H1 (cell line): ENCODE data around the gene RBM10. TPM values are rescaled to one million over a fixed set of nuclear protein-coding genes. Genes with fewer than 3 reads are reported as not detected.

Experiments used
- CTCF ChIA-PET: fragments of 300-600 bp; sonication (Branson Sonifier 250); formaldehyde crosslinking; loops from one replicate; lab custom pipeline; 2021; ENCODE audit not compliant: partially characterized antibody; lab: Charles Lee
- POLR2A ChIA-PET: fragments of 300-600 bp; sonication (Branson Sonifier 250); formaldehyde crosslinking; loops from one replicate; lab custom pipeline; 2021; ENCODE audit warnings: inconsistent platforms; ENCODE audit not compliant: partially characterized antibody; lab: Charles Lee
- DNase-seq, 2 experiments: peaks; one replicate each; pipeline versions ENCODE4 v3.0.0 to v3.0.0-alpha.2; 2010 to 2022; ENCODE audit warnings: low spot score in 2 of 2, low read depth in 1 of 2, mixed read lengths in 1 of 2
- FAIRE-seq: peaks from 2 replicates; lab custom pipeline; 2011; peaks lifted over from hg19 to GRCh38; lab: Jason Lieb, UNC
- H2AFZ ChIP-seq: 2 replicates; pipeline ENCODE4 v1.8.1; 2012; ENCODE audit warnings: low read length, inconsistent platforms
- H2AK5ac ChIP-seq: 2 replicates; pipeline ENCODE4 v1.6.1; 2013; ENCODE audit warnings: low read depth, low read length
- H2BK120ac ChIP-seq: replicated peaks from 2 replicates; pipeline ENCODE3; 2013; ENCODE audit warnings: low read depth, low read length, inconsistent platforms
- H2BK12ac ChIP-seq: 2 replicates; pipeline ENCODE4 v1.6.1; 2013; ENCODE audit warnings: low read depth, low read length
- H2BK15ac ChIP-seq: 2 replicates; pipeline ENCODE4 v1.6.1; 2013; ENCODE audit warnings: low read length
- H2BK20ac ChIP-seq: 2 replicates; pipeline ENCODE4 v1.6.1; 2013; ENCODE audit warnings: low read length
- H2BK5ac ChIP-seq: 2 replicates; pipeline ENCODE4 v1.6.1; 2013; ENCODE audit warnings: low read depth, low read length
- H3K14ac ChIP-seq: 2 replicates; pipeline ENCODE4 v1.6.1; 2013; ENCODE audit warnings: inconsistent platforms; ENCODE audit not compliant: insufficient read length
- H3K18ac ChIP-seq: 2 replicates; pipeline ENCODE4 v1.6.1; 2013; ENCODE audit warnings: low read length; ENCODE audit errors: extremely low read depth
- H3K23ac ChIP-seq: 2 replicates; pipeline ENCODE4 v1.6.1; 2013; ENCODE audit warnings: inconsistent platforms; ENCODE audit not compliant: insufficient read length
- H3K23me2 ChIP-seq: 2 replicates; pipeline ENCODE4 v1.6.1; 2013; ENCODE audit warnings: low read depth, low read length
- H3K27ac ChIP-seq: 2 replicates; pipeline ENCODE4 v1.6.1; 2011; ENCODE audit warnings: low read depth, low read length, inconsistent platforms
- H3K27me3 ChIP-seq, 4 experiments: replicated peaks in 1 of 4; 1 replicate in 1 of 4; 2 replicates in 3 of 4; pipeline versions ENCODE4 v1.6.1 to v1.8.1; 2011 to 2013; ENCODE audit warnings: low read length in 3 of 4, mild to moderate bottlenecking in 3 of 4, inconsistent platforms in 2 of 4, mixed read lengths in 2 of 4, moderate library complexity in 1 of 4; ENCODE audit not compliant: control insufficient read depth in 3 of 4, insufficient read depth in 3 of 4; ENCODE audit errors: extremely low read depth in 1 of 4
- H3K36me3 ChIP-seq, 4 experiments: 2 replicates each; pipeline versions ENCODE4 v1.6.1 to v1.8.1; 2011 to 2013; ENCODE audit warnings: mild to moderate bottlenecking in 4 of 4, low read length in 3 of 4, moderate library complexity in 2 of 4, control low read depth in 1 of 4, inconsistent platforms in 1 of 4; ENCODE audit not compliant: insufficient read depth in 4 of 4, control insufficient read depth in 2 of 4
- H3K4ac ChIP-seq: replicated peaks from 2 replicates; pipeline ENCODE3; 2013; ENCODE audit warnings: low read length, low read depth, mixed read lengths, inconsistent platforms; ENCODE audit not compliant: insufficient read length
- H3K4me1 ChIP-seq, 4 experiments: replicated peaks in 1 of 4; 1 replicate in 1 of 4; 2 replicates in 3 of 4; pipeline versions ENCODE4 v1.6.1 to v1.8.1; 2011 to 2013; ENCODE audit warnings: low read length in 3 of 4, inconsistent platforms in 2 of 4, mixed read lengths in 1 of 4; ENCODE audit not compliant: insufficient read depth in 4 of 4, control insufficient read depth in 3 of 4
- H3K4me2 ChIP-seq, 2 experiments: 2 replicates each; pipeline versions ENCODE4 v1.6.1 to v1.8.1; 2011 to 2013; ENCODE audit warnings: low read depth in 2 of 2, low read length in 2 of 2, control low read depth in 1 of 2, inconsistent platforms in 1 of 2, mild to moderate bottlenecking in 1 of 2; ENCODE audit not compliant: insufficient read depth in 1 of 2
- H3K4me3 ChIP-seq, 4 experiments: fragments of 200-600, 300-600 bp in 1 of 4; sonication (generic), shearing (Covaris generic), sonication (Bioruptor Twin) in 1 of 4; 2 replicates each; pipeline versions ENCODE4 v1.5.1 to v1.8.1; 2011 to 2016; ENCODE audit warnings: low read length in 4 of 4, low read depth in 3 of 4, control low read depth in 2 of 4, inconsistent platforms in 2 of 4, mild to moderate bottlenecking in 2 of 4, mixed read lengths in 1 of 4, moderate library complexity in 1 of 4; ENCODE audit not compliant: insufficient read depth in 2 of 4; ENCODE audit errors: extremely low read depth in 1 of 4
- H3K56ac ChIP-seq: replicated peaks from 2 replicates; pipeline ENCODE3; 2013; ENCODE audit warnings: low read depth, mild to moderate bottlenecking, mixed read lengths, low read length, inconsistent platforms; ENCODE audit not compliant: insufficient read length
- H3K79me1 ChIP-seq: 2 replicates; pipeline ENCODE4 v1.6.1; 2013; ENCODE audit warnings: low read depth, low read length, control low read depth
- H3K79me2 ChIP-seq, 2 experiments: 2 replicates each; pipeline versions ENCODE4 v1.6.1 to v1.8.1; 2012 to 2013; ENCODE audit warnings: low read length in 2 of 2, mild to moderate bottlenecking in 2 of 2, inconsistent platforms in 1 of 2; ENCODE audit not compliant: insufficient read depth in 2 of 2, control insufficient read depth in 1 of 2
- H3K9ac ChIP-seq, 4 experiments: replicated peaks in 1 of 4; 1 replicate in 1 of 4; 2 replicates in 3 of 4; pipeline versions ENCODE4 v1.6.1 to v1.8.1; 2011 to 2013; ENCODE audit warnings: low read depth in 3 of 4, low read length in 3 of 4, control low read depth in 2 of 4, mild to moderate bottlenecking in 2 of 4, moderate library complexity in 2 of 4, inconsistent platforms in 1 of 4; ENCODE audit errors: extremely low read depth in 1 of 4
- H3K9me3 ChIP-seq, 2 experiments: 2 replicates each; pipeline versions ENCODE4 v1.6.1 to v1.8.1; 2012 to 2013; ENCODE audit warnings: mild to moderate bottlenecking in 2 of 2, moderate library complexity in 2 of 2, control low read depth in 1 of 2, inconsistent platforms in 1 of 2, low read depth in 1 of 2, low read length in 1 of 2, mixed read lengths in 1 of 2; ENCODE audit not compliant: insufficient read depth in 2 of 2
- H4K20me1 ChIP-seq, 2 experiments: replicated peaks in 1 of 2; 2 replicates each; pipeline versions ENCODE3 to v1.8.1; 2011 to 2013; ENCODE audit warnings: inconsistent platforms in 2 of 2, low read length in 2 of 2, mild to moderate bottlenecking in 1 of 2; ENCODE audit not compliant: insufficient read depth in 2 of 2, control insufficient read depth in 1 of 2
- H4K5ac ChIP-seq: 2 replicates; pipeline ENCODE4 v1.6.1; 2013; ENCODE audit warnings: low read length, low read depth, mixed read lengths, inconsistent platforms; ENCODE audit not compliant: insufficient read length
- H4K8ac ChIP-seq: 2 replicates; pipeline ENCODE4 v1.8.0; 2013; ENCODE audit warnings: mild to moderate bottlenecking, moderate library complexity, low read length, inconsistent platforms; ENCODE audit not compliant: insufficient read depth; ENCODE audit errors: extremely low read depth
- H4K91ac ChIP-seq: replicated peaks from 2 replicates; pipeline ENCODE3; 2013; ENCODE audit warnings: low read length, mixed read lengths, inconsistent platforms; ENCODE audit not compliant: insufficient read length
- RBBP5 ChIP-seq: IDR thresholded peaks from 2 replicates; pipeline ENCODE4 v1.7.1; 2012; ENCODE audit warnings: low read depth, mild to moderate bottlenecking, inconsistent platforms, low read length, moderate library complexity, borderline replicate concordance
- SIN3A ChIP-seq, 2 experiments: IDR thresholded peaks in 1 of 2; conservative IDR thresholded peaks in 1 of 2; 2 replicates each; pipeline ENCODE4 v1.6.1; 2011 to 2012; ENCODE audit warnings: low read length in 2 of 2, improper control_type of control experiment in 1 of 2, low read depth in 1 of 2, mild to moderate bottlenecking in 1 of 2
- TAF1 ChIP-seq: IDR thresholded peaks from 2 replicates; pipeline ENCODE4 v1.6.1; 2011; ENCODE audit warnings: mild to moderate bottlenecking, low read depth, low read length
- WGBS, 2 experiments: shearing (Covaris generic) in 1 of 2; methylation state at CpG; one replicate each; pipeline versions ENCODE4 v1.1.6 to v1.1.7; 2013 to 2015; ENCODE audit warnings: low lambda C conversion rate in 2 of 2, mixed read lengths in 2 of 2, inconsistent platforms in 1 of 2, low coverage in 1 of 2, missing lambda C conversion rate in 1 of 2; ENCODE audit not compliant: insufficient replicate concordance in 2 of 2, insufficient coverage in 1 of 2, insufficient read length in 1 of 2; ENCODE audit errors: extremely low coverage in 1 of 2, missing lambda C conversion rate in 1 of 2; 5-methylcytosine and 5-hydroxymethylcytosine counted together
- polyA plus RNA-seq, 7 experiments: library from polyadenylated mRNA; depleted of rRNA in 3 of 7; stranded (reverse) in 5 of 7; unstranded in 2 of 7; fragments of >200 nt in 5 of 7; fragments of 200-250 nt in 2 of 7; gene quantifications; 1 replicate in 5 of 7; 2 replicates in 1 of 7; 4 replicates in 1 of 7; pipeline versions ENCODE4 v1.2.1 to v1.2.3, GENCODE V29; 2011 to 2013; ENCODE audit warnings: missing spikeins in 2 of 7, mixed read lengths in 2 of 7
- total RNA-seq: library from RNA; stranded (reverse); fragmentation: NEBNext Ultra II Directional; extraction: Animal tissue kit (Norgen Biotek cat#: 25700); gene quantifications from 2 replicates; pipeline ENCODE4 v1.2.1, GENCODE V29; 2021
- TF ChIP-seq, protein P1 (sequence below): IDR thresholded peaks from 2 replicates; pipeline ENCODE4 v1.6.1; 2012; ENCODE audit warnings: inconsistent platforms

Gene RBM10
- total and polyA plus RNA-seq, 2 of the 8 experiments (the other 6 are each of a cell fraction or from before 2014, with no cell fraction given): 35.7 to 64.0 TPM

DNA sequence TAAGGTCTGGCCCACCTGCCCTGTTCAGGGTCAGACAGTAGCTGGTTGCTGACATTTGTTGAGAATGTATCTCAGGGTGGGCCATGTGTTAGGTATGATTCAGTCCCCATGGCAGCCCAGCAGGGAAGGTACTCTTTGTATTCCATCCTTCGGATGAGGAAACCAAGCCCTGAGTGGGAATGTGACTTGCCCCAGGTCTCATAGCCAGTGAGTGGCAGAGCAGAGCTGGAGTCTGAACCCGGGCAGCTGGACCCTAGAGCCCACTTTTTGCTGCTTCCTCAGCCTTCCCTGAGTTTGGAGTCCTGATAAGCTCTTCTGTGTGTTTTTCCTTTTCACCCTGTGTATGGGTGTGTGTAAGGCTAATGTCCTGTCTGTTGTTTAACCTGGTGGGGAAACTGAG, 27.0 kb downstream of the RBM10 start:
- Histone ChIP-seq H2BK12ac (no peak overlapping the region), H4K91ac (no peak overlapping the region), H3K36me3 (peaks cover 2 to 34% (median 19%) of the 10 kb centered on the region in 4 experiments; a peak in 7 of 8 replicates), H2BK120ac (no peak overlapping the region), H3K56ac (no peak overlapping the region), H3K4me3 (no peak overlapping the region), H3K9ac (no peak overlapping the region), H3K23ac (no peak overlapping the region), H4K5ac (no peak overlapping the region), H2AFZ (no peak overlapping the region), H3K14ac (no peak overlapping the region), H2BK5ac (no peak overlapping the region), H4K8ac (no peak overlapping the region), H3K18ac (no peak overlapping the region), H3K27me3 (no peaks in the 10 kb centered on the region), H3K27ac (no peak overlapping the region), H3K79me2 (no peaks in the 10 kb centered on the region), H2AK5ac (no peak overlapping the region), H3K4me1 (no peaks in the 10 kb centered on the region), H4K20me1 (peaks cover 0 to 4% of the 10 kb centered on the region in 2 experiments), H3K23me2 (no peaks in the 10 kb centered on the region), H2BK20ac (no peak overlapping the region), H2BK15ac (no peak overlapping the region), H3K4ac (no peak overlapping the region)
- ChIA-PET CTCF (no interaction called here), POLR2A (no interaction called here)
- DNase-seq: no peak
- no peak for FAIRE-seq
- WGBS, 2 experiments: 100% methylated on average over 2 of the region's 2 CpGs; no CpG with 5 or more reads in 1 of the 2 experiments
- TF ChIP-seq SIN3A (conservative IDR thresholded peaks at IDR 0.05 in 1 of 2, IDR thresholded peaks at IDR 0.05 in 1 of 2; ENCODE audit: low read depth in 1 of 2, low read length in 2 of 2): no peak
- TF ChIP-seq, protein P1, sequence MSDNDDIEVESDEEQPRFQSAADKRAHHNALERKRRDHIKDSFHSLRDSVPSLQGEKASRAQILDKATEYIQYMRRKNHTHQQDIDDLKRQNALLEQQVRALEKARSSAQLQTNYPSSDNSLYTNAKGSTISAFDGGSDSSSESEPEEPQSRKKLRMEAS: no peak
- no peak for TF ChIP-seq TAF1
- TF ChIP-seq RBBP5: no peak
- TF ChIP-seq, all 59 proteins: peak for 0
- Histone ChIP-seq H3K4me2 (no peak overlapping the region), H3K9me3 (no peaks in the 10 kb centered on the region), H3K79me1 (no peaks in the 10 kb centered on the region; the same call in 1 of the 2 replicates)
